MM.1S (cell line): Measurements from ENCODE around the gene PRAMEF5.
A peak's percentile ranks its signal among the peaks of the same experiment; 100 is the strongest.
"Not testable (repeated sequence)": the region's sequence is repeated elsewhere in the genome, so short reads cannot be mapped to it uniquely, and the experiment has no call there.

Experiments used
- DNase-seq: peaks from one replicate; pipeline ENCODE4 v3.0.0-alpha.2; 2015
- H2AFZ ChIP-seq: fragments of 300-600 bp; sonication (generic); 2 replicates; pipeline ENCODE4 v1.6.0; 2016; ENCODE audit warnings: antibody characterized with exemption, low read length
- H3F3A ChIP-seq: fragments of 300-600 bp; sonication (generic); 2 replicates; pipeline ENCODE4 v1.6.1; 2016; ENCODE audit warnings: mild to moderate bottlenecking, antibody characterized with exemption, low read length, moderate library complexity, mixed read lengths; ENCODE audit not compliant: insufficient read depth
- H3K27ac ChIP-seq: fragments of 300-600 bp; sonication (generic); 2 replicates; pipeline ENCODE4 v1.5.1; 2016; ENCODE audit warnings: mild to moderate bottlenecking, low read length
- H3K27me3 ChIP-seq: fragments of 300-600 bp; sonication (generic); replicated peaks from 2 replicates; pipeline ENCODE4 v1.6.0; 2016; ENCODE audit warnings: low read length; ENCODE audit not compliant: insufficient read depth
- H3K36me3 ChIP-seq: fragments of 300-600 bp; sonication (generic); replicated peaks from 2 replicates; pipeline ENCODE4 v1.6.1; 2016; ENCODE audit warnings: mild to moderate bottlenecking, low read length, mixed read lengths; ENCODE audit not compliant: insufficient read depth
- H3K4me1 ChIP-seq: fragments of 300-600 bp; sonication (generic); 2 replicates; pipeline ENCODE4 v1.6.1; 2016; ENCODE audit warnings: low read length, mixed read lengths
- H3K4me2 ChIP-seq: fragments of 300-600 bp; sonication (generic); 2 replicates; pipeline ENCODE4 v1.6.0; 2016; ENCODE audit warnings: low read depth, low read length
- H3K4me3 ChIP-seq: fragments of 300-600 bp; sonication (generic); 2 replicates; pipeline ENCODE4 v1.5.1; 2016; ENCODE audit warnings: low read length, mixed read lengths
- H3K79me2 ChIP-seq: fragments of 300-600 bp; sonication (generic); 2 replicates; pipeline ENCODE4 v1.6.1; 2016; ENCODE audit warnings: mixed run types, low read length, mixed read lengths
- H3K9ac ChIP-seq: fragments of 300-600 bp; sonication (generic); 2 replicates; pipeline ENCODE4 v1.6.1; 2016; ENCODE audit warnings: low read length, mixed read lengths
- H3K9me2 ChIP-seq: fragments of 300-600 bp; sonication (generic); replicated peaks from 2 replicates; pipeline ENCODE4 v1.6.1; 2016; ENCODE audit warnings: mild to moderate bottlenecking, low read length, mixed read lengths; ENCODE audit not compliant: insufficient read depth
- H3K9me3 ChIP-seq: fragments of 300-600 bp; sonication (generic); replicated peaks from 2 replicates; pipeline ENCODE4 v1.6.1; 2016; ENCODE audit warnings: mild to moderate bottlenecking, low read length, mixed read lengths; ENCODE audit not compliant: insufficient read depth
- H4K20me1 ChIP-seq: fragments of 300-600 bp; sonication (generic); 2 replicates; pipeline ENCODE4 v1.6.1; 2016; ENCODE audit warnings: mild to moderate bottlenecking, low read length, moderate library complexity, mixed read lengths; ENCODE audit not compliant: insufficient read depth
- EZH2 ChIP-seq: fragments of 300-600 bp; sonication (generic); optimal IDR thresholded peaks from 2 replicates; pipeline ENCODE3; 2017; ENCODE audit warnings: low read depth, mild to moderate bottlenecking, antibody characterized with exemption, low read length, mixed read lengths
- TF ChIP-seq, protein P1 (sequence below): fragments of 300-600 bp; sonication (generic); IDR thresholded peaks from 2 replicates; pipeline ENCODE4 v1.5.1; 2016; ENCODE audit warnings: antibody characterized with exemption, low read length, mixed read lengths

The PRAMEF5 gene

DNA sequence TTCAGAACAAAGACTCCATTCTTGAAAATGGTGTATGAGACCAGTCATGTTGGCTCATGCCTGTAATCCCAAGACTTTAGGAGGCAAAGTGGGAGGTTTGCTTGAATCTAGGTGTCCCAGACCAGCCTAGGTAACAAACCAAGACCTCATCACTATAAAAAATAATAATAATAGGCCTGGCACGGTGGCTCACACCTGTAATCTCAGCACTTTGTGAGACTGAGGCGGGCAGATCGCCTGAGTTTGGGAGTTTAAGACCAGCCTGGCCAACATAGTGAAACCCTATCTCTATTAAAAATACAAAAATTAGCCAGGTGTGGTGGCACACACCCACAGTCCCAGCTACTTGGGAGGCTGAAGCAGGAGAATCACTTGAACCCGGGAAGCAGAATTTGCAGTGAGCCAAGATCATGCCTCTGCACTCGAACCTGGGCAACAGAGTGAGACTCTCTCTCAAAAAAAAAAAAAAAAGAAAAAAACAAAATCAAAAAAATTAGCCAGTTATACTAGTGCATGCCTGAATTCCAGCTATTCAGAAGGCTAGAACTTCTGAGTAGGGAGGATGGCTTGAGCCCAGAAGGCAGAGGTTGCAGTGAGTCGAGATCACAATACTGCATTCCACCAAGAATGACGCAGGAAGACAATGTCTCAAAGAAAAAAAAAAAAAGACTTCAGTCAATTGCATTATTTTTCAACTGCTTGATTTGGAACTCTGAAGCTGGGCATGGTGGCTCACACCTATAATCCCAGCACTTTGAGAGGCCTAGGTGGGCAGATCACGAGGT is 26.5 kb upstream of the PRAMEF5 start:
- not testable (repeated sequence) for H3K9ac ChIP-seq, H4K20me1 ChIP-seq, H3K9me2 ChIP-seq, H3K4me3 ChIP-seq, H2AFZ ChIP-seq, H3K27ac ChIP-seq, DNase-seq, H3K9me3 ChIP-seq, H3K79me2 ChIP-seq, H3F3A ChIP-seq, H3K4me2 ChIP-seq, H3K27me3 ChIP-seq, H3K36me3 ChIP-seq, H3K4me1 ChIP-seq

DNA sequence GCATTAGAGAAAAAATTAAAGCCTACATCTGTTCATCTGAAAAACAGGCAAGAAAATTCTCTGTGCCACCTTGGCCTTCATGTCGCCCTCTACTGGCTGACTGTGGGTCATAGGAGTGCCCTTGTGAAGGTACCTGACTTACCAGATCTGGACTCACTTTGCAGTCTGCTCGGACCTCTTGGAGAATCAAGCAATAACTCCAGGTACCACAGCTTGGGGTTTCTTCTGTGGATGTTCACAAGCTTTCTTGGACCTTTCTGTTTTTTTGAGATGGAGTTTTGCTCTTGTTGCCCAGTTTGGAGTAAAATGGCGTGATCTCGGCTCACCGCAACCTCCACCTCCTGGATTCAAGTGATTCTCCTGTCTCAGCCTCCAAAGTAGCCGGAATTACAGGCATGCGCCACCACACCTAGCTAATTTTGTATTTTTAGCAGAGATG is 25.6 kb upstream of the PRAMEF5 start:
- no peaks in the 10 kb centered on the region for H4K20me1 ChIP-seq
- H3K36me3 ChIP-seq = no peaks in the 10 kb centered on the region
- H3K27me3 ChIP-seq = no peaks in the 10 kb centered on the region
- H3K4me2 ChIP-seq = no peak overlapping the region
- H2AFZ ChIP-seq = no peak overlapping the region
- DNase-seq = peak; percentile 30
- H3K79me2 ChIP-seq = no peaks in the 10 kb centered on the region
- TF ChIP-seq, protein P1, sequence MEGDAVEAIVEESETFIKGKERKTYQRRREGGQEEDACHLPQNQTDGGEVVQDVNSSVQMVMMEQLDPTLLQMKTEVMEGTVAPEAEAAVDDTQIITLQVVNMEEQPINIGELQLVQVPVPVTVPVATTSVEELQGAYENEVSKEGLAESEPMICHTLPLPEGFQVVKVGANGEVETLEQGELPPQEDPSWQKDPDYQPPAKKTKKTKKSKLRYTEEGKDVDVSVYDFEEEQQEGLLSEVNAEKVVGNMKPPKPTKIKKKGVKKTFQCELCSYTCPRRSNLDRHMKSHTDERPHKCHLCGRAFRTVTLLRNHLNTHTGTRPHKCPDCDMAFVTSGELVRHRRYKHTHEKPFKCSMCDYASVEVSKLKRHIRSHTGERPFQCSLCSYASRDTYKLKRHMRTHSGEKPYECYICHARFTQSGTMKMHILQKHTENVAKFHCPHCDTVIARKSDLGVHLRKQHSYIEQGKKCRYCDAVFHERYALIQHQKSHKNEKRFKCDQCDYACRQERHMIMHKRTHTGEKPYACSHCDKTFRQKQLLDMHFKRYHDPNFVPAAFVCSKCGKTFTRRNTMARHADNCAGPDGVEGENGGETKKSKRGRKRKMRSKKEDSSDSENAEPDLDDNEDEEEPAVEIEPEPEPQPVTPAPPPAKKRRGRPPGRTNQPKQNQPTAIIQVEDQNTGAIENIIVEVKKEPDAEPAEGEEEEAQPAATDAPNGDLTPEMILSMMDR = peak; percentile 61
- no peak for TF ChIP-seq EZH2
- H3K9me2 ChIP-seq = no peaks in the 10 kb centered on the region
- H3K27ac ChIP-seq = no peak overlapping the region
- H3K4me3 ChIP-seq = no peak overlapping the region
- H3K9ac ChIP-seq = no peak overlapping the region
- H3K9me3 ChIP-seq = no peaks in the 10 kb centered on the region
- no peaks in the 10 kb centered on the region for H3F3A ChIP-seq
- H3K4me1 ChIP-seq = no peaks in the 10 kb centered on the region

DNA sequence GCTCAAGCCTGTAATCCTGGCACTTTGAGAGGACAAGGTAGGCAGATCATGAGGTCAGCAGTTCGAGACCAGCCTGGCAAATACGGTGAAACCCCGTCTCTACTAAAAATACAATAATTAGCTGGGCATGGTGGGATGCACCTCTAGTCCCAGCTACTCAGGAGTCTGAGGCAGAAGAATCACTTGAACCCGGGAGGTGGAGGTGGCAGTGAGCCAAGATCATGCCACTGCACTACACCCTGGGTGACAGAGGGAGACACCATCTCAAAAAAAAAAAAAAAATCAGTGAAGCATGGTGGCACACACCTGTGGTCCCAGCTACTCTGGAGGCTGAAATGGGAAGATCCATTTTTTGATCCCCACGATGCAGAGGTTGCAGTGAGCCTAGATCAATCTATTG is 23.9 kb upstream of the PRAMEF5 start:
- not testable (repeated sequence) for H3F3A ChIP-seq, H2AFZ ChIP-seq, H3K9me3 ChIP-seq, H3K9ac ChIP-seq, H4K20me1 ChIP-seq, H3K27ac ChIP-seq, H3K4me1 ChIP-seq, H3K36me3 ChIP-seq, H3K79me2 ChIP-seq, DNase-seq, H3K27me3 ChIP-seq, H3K9me2 ChIP-seq, H3K4me3 ChIP-seq, H3K4me2 ChIP-seq

DNA sequence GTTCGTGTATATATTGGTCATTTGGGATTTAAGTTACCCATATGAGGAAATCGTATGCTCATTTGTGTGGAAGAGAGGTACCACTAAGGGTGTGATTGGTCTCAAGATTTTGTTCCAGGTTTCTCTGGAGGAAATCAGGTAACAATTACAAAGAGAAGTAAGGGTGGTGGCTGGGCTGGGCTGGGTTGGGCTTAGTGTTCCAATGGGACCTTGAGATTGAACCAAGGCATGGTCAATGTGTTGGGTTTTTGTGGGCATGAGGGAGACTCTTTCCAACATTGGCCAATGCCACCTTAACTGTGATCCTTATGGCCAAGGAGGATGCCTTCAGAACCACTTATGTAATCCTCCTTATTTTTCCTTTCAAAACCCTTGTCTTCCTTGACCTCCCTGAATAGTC is 23.4 kb upstream of the PRAMEF5 start:
- H3K36me3 ChIP-seq, H3K4me2 ChIP-seq, H3K4me3 ChIP-seq, H3K9ac ChIP-seq, H3K9me3 ChIP-seq, H3K79me2 ChIP-seq, H2AFZ ChIP-seq, H3K27ac ChIP-seq, H3K27me3 ChIP-seq, H3K9me2 ChIP-seq, DNase-seq, H4K20me1 ChIP-seq, H3K4me1 ChIP-seq, H3F3A ChIP-seq: not testable (repeated sequence)

DNA sequence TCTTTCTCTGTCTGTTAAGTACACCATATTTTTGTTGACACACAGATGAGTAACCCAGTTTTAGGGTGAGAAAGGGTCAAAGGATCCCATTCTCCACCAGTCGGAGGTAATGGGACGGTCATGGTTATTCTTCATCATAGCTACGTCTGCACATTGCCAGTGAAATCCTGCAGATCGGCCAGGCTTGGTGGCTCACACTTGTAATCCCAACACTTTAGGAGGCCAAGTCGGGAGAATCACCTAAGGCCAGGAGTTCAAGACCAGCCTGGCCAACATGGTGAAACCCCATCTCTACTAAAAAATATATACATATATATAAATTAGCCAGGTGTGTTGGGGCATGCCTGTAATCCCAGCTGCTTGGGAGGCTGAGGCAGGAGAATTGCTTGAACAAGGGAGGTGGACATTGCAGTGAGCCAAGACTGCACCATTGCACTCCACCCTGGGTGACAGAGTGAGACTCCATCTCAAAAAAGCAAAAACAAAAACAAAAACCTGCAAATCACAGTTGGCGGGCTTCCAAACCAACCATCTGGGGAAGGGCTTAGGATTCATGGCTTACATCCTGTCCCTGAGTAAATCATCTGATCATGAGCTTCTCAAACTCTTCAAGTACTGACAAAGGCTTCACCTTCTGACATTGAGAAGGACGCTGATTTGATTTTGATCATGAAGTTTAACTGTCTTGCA is 22.8 kb upstream of the PRAMEF5 start:
- not testable (repeated sequence) for H3K9me3 ChIP-seq, H3K9ac ChIP-seq, H2AFZ ChIP-seq, H3K4me1 ChIP-seq, H3K27ac ChIP-seq, H3K36me3 ChIP-seq, H4K20me1 ChIP-seq, H3F3A ChIP-seq, H3K4me2 ChIP-seq, H3K79me2 ChIP-seq, DNase-seq, H3K9me2 ChIP-seq, H3K27me3 ChIP-seq, H3K4me3 ChIP-seq

DNA sequence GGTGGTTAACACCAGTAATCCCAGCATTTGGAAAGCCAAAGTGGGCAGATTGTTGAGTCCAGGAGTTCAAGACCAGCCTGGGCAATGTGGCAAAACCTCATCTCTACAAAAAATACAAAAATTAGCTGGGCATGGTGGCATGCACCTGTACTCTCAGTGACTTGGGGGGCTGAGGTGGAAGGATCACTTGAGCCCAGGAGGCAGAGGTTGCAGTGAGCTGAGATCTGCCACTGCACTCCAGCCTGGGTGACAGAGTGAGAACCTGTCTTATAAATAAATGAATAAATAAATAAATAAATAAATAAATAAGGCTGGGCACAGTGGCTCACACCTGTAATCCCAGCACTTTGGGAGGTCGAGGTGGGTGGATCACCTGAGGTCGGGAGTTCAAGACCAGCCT is 21.9 kb upstream of the PRAMEF5 start:
- DNase-seq, H3K4me3 ChIP-seq, H3K9ac ChIP-seq, H3K79me2 ChIP-seq, H3K36me3 ChIP-seq, H3K4me1 ChIP-seq, H3K4me2 ChIP-seq, H2AFZ ChIP-seq, H4K20me1 ChIP-seq, H3K9me3 ChIP-seq, H3K27ac ChIP-seq, H3K27me3 ChIP-seq, H3K9me2 ChIP-seq, H3F3A ChIP-seq: not testable (repeated sequence)

DNA sequence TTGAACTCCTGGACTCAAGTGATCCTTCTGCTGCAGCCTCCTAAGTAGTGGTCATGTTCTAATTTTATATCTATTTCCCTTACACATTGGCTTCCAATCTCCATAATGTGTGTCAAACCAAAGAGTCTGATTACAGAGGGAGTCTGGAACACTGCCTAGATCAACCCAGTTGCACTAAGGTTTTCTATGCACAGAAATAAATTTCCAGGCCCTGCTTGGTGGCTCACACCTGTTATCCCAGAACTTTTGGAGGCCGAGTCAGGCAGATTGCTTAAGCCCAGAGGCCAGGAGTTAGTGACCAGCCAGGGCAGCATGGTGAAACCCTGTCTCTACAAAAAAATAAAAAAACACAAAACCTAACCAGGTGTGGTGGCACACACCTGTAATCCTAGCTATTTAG is 19.9 kb upstream of the PRAMEF5 start:
- H3K4me1 ChIP-seq, H4K20me1 ChIP-seq, H3K36me3 ChIP-seq, H3K27ac ChIP-seq, H3K4me3 ChIP-seq, H3K9ac ChIP-seq, H3K4me2 ChIP-seq, H2AFZ ChIP-seq, H3K9me3 ChIP-seq, DNase-seq, H3F3A ChIP-seq, H3K79me2 ChIP-seq, H3K9me2 ChIP-seq: not testable (repeated sequence)
- peaks cover 11% of the 10 kb centered on the region; the same call in 1 of the 2 replicates for H3K27me3 ChIP-seq
